ENCODE results near the gene RTBDN.
"Not testable (repeated sequence)": the region's sequence is repeated elsewhere in the genome, so short reads cannot be mapped to it uniquely, and the experiment has no call there.

DNA sequence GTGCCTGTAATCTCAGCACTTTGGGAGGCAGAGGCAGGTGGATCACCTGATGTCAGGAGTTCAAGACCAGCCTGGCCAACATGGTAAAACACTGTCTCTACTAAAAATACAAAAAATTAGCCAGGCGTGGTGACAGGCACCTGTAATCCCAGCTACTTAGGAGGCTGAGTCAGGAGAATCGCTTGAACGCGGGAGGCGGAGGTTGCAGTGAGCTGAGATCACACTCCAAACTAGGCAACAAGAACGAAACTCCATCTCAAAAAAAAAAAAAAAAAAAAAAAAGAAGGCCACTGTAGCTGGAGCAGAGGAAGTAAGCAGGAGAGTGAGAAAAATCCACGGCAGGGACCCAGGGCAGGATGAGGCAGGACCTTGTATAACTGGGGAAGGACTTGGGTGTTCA lies 12.2 kb upstream of the RTBDN start:
- TF ChIP-seq, protein P1, sequence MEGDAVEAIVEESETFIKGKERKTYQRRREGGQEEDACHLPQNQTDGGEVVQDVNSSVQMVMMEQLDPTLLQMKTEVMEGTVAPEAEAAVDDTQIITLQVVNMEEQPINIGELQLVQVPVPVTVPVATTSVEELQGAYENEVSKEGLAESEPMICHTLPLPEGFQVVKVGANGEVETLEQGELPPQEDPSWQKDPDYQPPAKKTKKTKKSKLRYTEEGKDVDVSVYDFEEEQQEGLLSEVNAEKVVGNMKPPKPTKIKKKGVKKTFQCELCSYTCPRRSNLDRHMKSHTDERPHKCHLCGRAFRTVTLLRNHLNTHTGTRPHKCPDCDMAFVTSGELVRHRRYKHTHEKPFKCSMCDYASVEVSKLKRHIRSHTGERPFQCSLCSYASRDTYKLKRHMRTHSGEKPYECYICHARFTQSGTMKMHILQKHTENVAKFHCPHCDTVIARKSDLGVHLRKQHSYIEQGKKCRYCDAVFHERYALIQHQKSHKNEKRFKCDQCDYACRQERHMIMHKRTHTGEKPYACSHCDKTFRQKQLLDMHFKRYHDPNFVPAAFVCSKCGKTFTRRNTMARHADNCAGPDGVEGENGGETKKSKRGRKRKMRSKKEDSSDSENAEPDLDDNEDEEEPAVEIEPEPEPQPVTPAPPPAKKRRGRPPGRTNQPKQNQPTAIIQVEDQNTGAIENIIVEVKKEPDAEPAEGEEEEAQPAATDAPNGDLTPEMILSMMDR (IDR thresholded peaks at IDR 0.05; ENCODE audit: control extremely low read depth in 1 of 3, insufficient read depth in 1 of 3, low read depth in 1 of 3, low read length in 3 of 3) = not testable (repeated sequence)
- not testable (repeated sequence) for TF ChIP-seq TCF12 (IDR thresholded peaks at IDR 0.05; ENCODE audit: low read depth, low read length)

Data from H1 (cell line).